H1 (cell line): ENCODE results near the gene FGB. TPM values are rescaled to one million over a fixed set of nuclear protein-coding genes. Genes with fewer than 3 reads are reported as not detected.

Experiments used
- CTCF ChIA-PET: fragments of 300-600 bp; sonication (Branson Sonifier 250); formaldehyde crosslinking; loops from one replicate; lab custom pipeline; 2021; ENCODE audit not compliant: partially characterized antibody; lab: Charles Lee
- POLR2A ChIA-PET: fragments of 300-600 bp; sonication (Branson Sonifier 250); formaldehyde crosslinking; loops from one replicate; lab custom pipeline; 2021; ENCODE audit warnings: inconsistent platforms; ENCODE audit not compliant: partially characterized antibody; lab: Charles Lee
- DNase-seq, 2 experiments: peaks; one replicate each; pipeline versions ENCODE4 v3.0.0 to v3.0.0-alpha.2; 2010 to 2022; ENCODE audit warnings: low spot score in 2 of 2, low read depth in 1 of 2, mixed read lengths in 1 of 2
- FAIRE-seq: peaks from 2 replicates; lab custom pipeline; 2011; peaks lifted over from hg19 to GRCh38; lab: Jason Lieb, UNC
- H2AFZ ChIP-seq: 2 replicates; pipeline ENCODE4 v1.8.1; 2012; ENCODE audit warnings: low read length, inconsistent platforms
- H2AK5ac ChIP-seq: 2 replicates; pipeline ENCODE4 v1.6.1; 2013; ENCODE audit warnings: low read depth, low read length
- H2BK120ac ChIP-seq: replicated peaks from 2 replicates; pipeline ENCODE3; 2013; ENCODE audit warnings: low read depth, low read length, inconsistent platforms
- H2BK12ac ChIP-seq: 2 replicates; pipeline ENCODE4 v1.6.1; 2013; ENCODE audit warnings: low read depth, low read length
- H2BK15ac ChIP-seq: 2 replicates; pipeline ENCODE4 v1.6.1; 2013; ENCODE audit warnings: low read length
- H2BK20ac ChIP-seq: 2 replicates; pipeline ENCODE4 v1.6.1; 2013; ENCODE audit warnings: low read length
- H2BK5ac ChIP-seq: 2 replicates; pipeline ENCODE4 v1.6.1; 2013; ENCODE audit warnings: low read depth, low read length
- H3K14ac ChIP-seq: 2 replicates; pipeline ENCODE4 v1.6.1; 2013; ENCODE audit warnings: inconsistent platforms; ENCODE audit not compliant: insufficient read length
- H3K18ac ChIP-seq: 2 replicates; pipeline ENCODE4 v1.6.1; 2013; ENCODE audit warnings: low read length; ENCODE audit errors: extremely low read depth
- H3K23ac ChIP-seq: 2 replicates; pipeline ENCODE4 v1.6.1; 2013; ENCODE audit warnings: inconsistent platforms; ENCODE audit not compliant: insufficient read length
- H3K23me2 ChIP-seq: 2 replicates; pipeline ENCODE4 v1.6.1; 2013; ENCODE audit warnings: low read depth, low read length
- H3K27ac ChIP-seq: 2 replicates; pipeline ENCODE4 v1.6.1; 2011; ENCODE audit warnings: low read depth, low read length, inconsistent platforms
- H3K27me3 ChIP-seq, 4 experiments: replicated peaks in 1 of 4; 1 replicate in 1 of 4; 2 replicates in 3 of 4; pipeline versions ENCODE4 v1.6.1 to v1.8.1; 2011 to 2013; ENCODE audit warnings: low read length in 3 of 4, mild to moderate bottlenecking in 3 of 4, inconsistent platforms in 2 of 4, mixed read lengths in 2 of 4, moderate library complexity in 1 of 4; ENCODE audit not compliant: control insufficient read depth in 3 of 4, insufficient read depth in 3 of 4; ENCODE audit errors: extremely low read depth in 1 of 4
- H3K36me3 ChIP-seq, 4 experiments: 2 replicates each; pipeline versions ENCODE4 v1.6.1 to v1.8.1; 2011 to 2013; ENCODE audit warnings: mild to moderate bottlenecking in 4 of 4, low read length in 3 of 4, moderate library complexity in 2 of 4, control low read depth in 1 of 4, inconsistent platforms in 1 of 4; ENCODE audit not compliant: insufficient read depth in 4 of 4, control insufficient read depth in 2 of 4
- H3K4ac ChIP-seq: replicated peaks from 2 replicates; pipeline ENCODE3; 2013; ENCODE audit warnings: low read length, low read depth, mixed read lengths, inconsistent platforms; ENCODE audit not compliant: insufficient read length
- H3K4me1 ChIP-seq, 4 experiments: replicated peaks in 1 of 4; 1 replicate in 1 of 4; 2 replicates in 3 of 4; pipeline versions ENCODE4 v1.6.1 to v1.8.1; 2011 to 2013; ENCODE audit warnings: low read length in 3 of 4, inconsistent platforms in 2 of 4, mixed read lengths in 1 of 4; ENCODE audit not compliant: insufficient read depth in 4 of 4, control insufficient read depth in 3 of 4
- H3K4me2 ChIP-seq, 2 experiments: 2 replicates each; pipeline versions ENCODE4 v1.6.1 to v1.8.1; 2011 to 2013; ENCODE audit warnings: low read depth in 2 of 2, low read length in 2 of 2, control low read depth in 1 of 2, inconsistent platforms in 1 of 2, mild to moderate bottlenecking in 1 of 2; ENCODE audit not compliant: insufficient read depth in 1 of 2
- H3K4me3 ChIP-seq, 4 experiments: fragments of 200-600, 300-600 bp in 1 of 4; sonication (generic), shearing (Covaris generic), sonication (Bioruptor Twin) in 1 of 4; 2 replicates each; pipeline versions ENCODE4 v1.5.1 to v1.8.1; 2011 to 2016; ENCODE audit warnings: low read length in 4 of 4, low read depth in 3 of 4, control low read depth in 2 of 4, inconsistent platforms in 2 of 4, mild to moderate bottlenecking in 2 of 4, mixed read lengths in 1 of 4, moderate library complexity in 1 of 4; ENCODE audit not compliant: insufficient read depth in 2 of 4; ENCODE audit errors: extremely low read depth in 1 of 4
- H3K56ac ChIP-seq: replicated peaks from 2 replicates; pipeline ENCODE3; 2013; ENCODE audit warnings: low read depth, mild to moderate bottlenecking, mixed read lengths, low read length, inconsistent platforms; ENCODE audit not compliant: insufficient read length
- H3K79me1 ChIP-seq: 2 replicates; pipeline ENCODE4 v1.6.1; 2013; ENCODE audit warnings: low read depth, low read length, control low read depth
- H3K79me2 ChIP-seq, 2 experiments: 2 replicates each; pipeline versions ENCODE4 v1.6.1 to v1.8.1; 2012 to 2013; ENCODE audit warnings: low read length in 2 of 2, mild to moderate bottlenecking in 2 of 2, inconsistent platforms in 1 of 2; ENCODE audit not compliant: insufficient read depth in 2 of 2, control insufficient read depth in 1 of 2
- H3K9ac ChIP-seq, 4 experiments: replicated peaks in 1 of 4; 1 replicate in 1 of 4; 2 replicates in 3 of 4; pipeline versions ENCODE4 v1.6.1 to v1.8.1; 2011 to 2013; ENCODE audit warnings: low read depth in 3 of 4, low read length in 3 of 4, control low read depth in 2 of 4, mild to moderate bottlenecking in 2 of 4, moderate library complexity in 2 of 4, inconsistent platforms in 1 of 4; ENCODE audit errors: extremely low read depth in 1 of 4
- H3K9me3 ChIP-seq, 2 experiments: 2 replicates each; pipeline versions ENCODE4 v1.6.1 to v1.8.1; 2012 to 2013; ENCODE audit warnings: mild to moderate bottlenecking in 2 of 2, moderate library complexity in 2 of 2, control low read depth in 1 of 2, inconsistent platforms in 1 of 2, low read depth in 1 of 2, low read length in 1 of 2, mixed read lengths in 1 of 2; ENCODE audit not compliant: insufficient read depth in 2 of 2
- H4K20me1 ChIP-seq, 2 experiments: replicated peaks in 1 of 2; 2 replicates each; pipeline versions ENCODE3 to v1.8.1; 2011 to 2013; ENCODE audit warnings: inconsistent platforms in 2 of 2, low read length in 2 of 2, mild to moderate bottlenecking in 1 of 2; ENCODE audit not compliant: insufficient read depth in 2 of 2, control insufficient read depth in 1 of 2
- H4K5ac ChIP-seq: 2 replicates; pipeline ENCODE4 v1.6.1; 2013; ENCODE audit warnings: low read length, low read depth, mixed read lengths, inconsistent platforms; ENCODE audit not compliant: insufficient read length
- H4K8ac ChIP-seq: 2 replicates; pipeline ENCODE4 v1.8.0; 2013; ENCODE audit warnings: mild to moderate bottlenecking, moderate library complexity, low read length, inconsistent platforms; ENCODE audit not compliant: insufficient read depth; ENCODE audit errors: extremely low read depth
- H4K91ac ChIP-seq: replicated peaks from 2 replicates; pipeline ENCODE3; 2013; ENCODE audit warnings: low read length, mixed read lengths, inconsistent platforms; ENCODE audit not compliant: insufficient read length
- BACH1 ChIP-seq: IDR thresholded peaks from 2 replicates; pipeline ENCODE4 v1.6.1; 2012; ENCODE audit warnings: low read length, improper control_type of control experiment
- CBX8 ChIP-seq: fragments of 300-800, 300-1000 bp; sonication (generic); IDR thresholded peaks from 2 replicates; pipeline ENCODE4 v1.7.1; 2016; ENCODE audit warnings: low read depth, low read length, borderline replicate concordance
- CHD1 ChIP-seq: IDR thresholded peaks from 2 replicates; pipeline ENCODE4 v1.6.1; 2012; ENCODE audit warnings: low read depth, low read length, improper control_type of control experiment
- CREB1 ChIP-seq: IDR thresholded peaks from 2 replicates; pipeline ENCODE4 v1.6.1; 2012; ENCODE audit warnings: inconsistent platforms
- KDM4A ChIP-seq: IDR thresholded peaks from one replicate; pipeline ENCODE4 v1.7.1; 2012; ENCODE audit warnings: low read depth, mild to moderate bottlenecking, moderate library complexity, low read length, inconsistent platforms; ENCODE audit not compliant: severe bottlenecking
- MAFK ChIP-seq: IDR thresholded peaks from 2 replicates; pipeline ENCODE4 v1.6.1; 2012; ENCODE audit warnings: low read depth, mild to moderate bottlenecking, improper control_type of control experiment, low read length
- NRF1 ChIP-seq: IDR thresholded peaks from 2 replicates; pipeline ENCODE4 v1.6.1; 2011; ENCODE audit warnings: mild to moderate bottlenecking, low read depth, low read length, improper control_type of control experiment
- POLR2A ChIP-seq, 2 experiments: IDR thresholded peaks; 1 replicate in 1 of 2; 2 replicates in 1 of 2; pipeline ENCODE4 v1.6.1; 2011; ENCODE audit warnings: low read depth in 2 of 2, low read length in 2 of 2, mild to moderate bottlenecking in 2 of 2; ENCODE audit errors: control extremely low read depth in 1 of 2
- POLR2AphosphoS5 ChIP-seq: IDR thresholded peaks from 2 replicates; pipeline ENCODE4 v1.6.1; 2011; ENCODE audit warnings: low read depth, low read length
- RAD21 ChIP-seq, 2 experiments: IDR thresholded peaks in 1 of 2; conservative IDR thresholded peaks in 1 of 2; 2 replicates each; pipeline ENCODE4 v1.6.1; 2011; ENCODE audit warnings: low read depth in 2 of 2, low read length in 2 of 2, improper control_type of control experiment in 1 of 2, inconsistent platforms in 1 of 2, mild to moderate bottlenecking in 1 of 2, moderate library complexity in 1 of 2
- RFX5 ChIP-seq: IDR thresholded peaks from 2 replicates; pipeline ENCODE4 v1.6.1; 2011; ENCODE audit warnings: low read depth, low read length, improper control_type of control experiment, borderline replicate concordance
- SIRT6 ChIP-seq: IDR thresholded peaks from one replicate; pipeline ENCODE4 v1.7.1; 2012; ENCODE audit warnings: low read length, inconsistent platforms
- SIX5 ChIP-seq: IDR thresholded peaks from 2 replicates; pipeline ENCODE4 v1.6.1; 2011; ENCODE audit warnings: mild to moderate bottlenecking, low read depth, low read length
- WGBS, 2 experiments: shearing (Covaris generic) in 1 of 2; methylation state at CpG; one replicate each; pipeline versions ENCODE4 v1.1.6 to v1.1.7; 2013 to 2015; ENCODE audit warnings: low lambda C conversion rate in 2 of 2, mixed read lengths in 2 of 2, inconsistent platforms in 1 of 2, low coverage in 1 of 2, missing lambda C conversion rate in 1 of 2; ENCODE audit not compliant: insufficient replicate concordance in 2 of 2, insufficient coverage in 1 of 2, insufficient read length in 1 of 2; ENCODE audit errors: extremely low coverage in 1 of 2, missing lambda C conversion rate in 1 of 2; 5-methylcytosine and 5-hydroxymethylcytosine counted together
- polyA plus RNA-seq, 7 experiments: library from polyadenylated mRNA; depleted of rRNA in 3 of 7; stranded (reverse) in 5 of 7; unstranded in 2 of 7; fragments of >200 nt in 5 of 7; fragments of 200-250 nt in 2 of 7; gene quantifications; 1 replicate in 5 of 7; 2 replicates in 1 of 7; 4 replicates in 1 of 7; pipeline versions ENCODE4 v1.2.1 to v1.2.3, GENCODE V29; 2011 to 2013; ENCODE audit warnings: missing spikeins in 2 of 7, mixed read lengths in 2 of 7
- total RNA-seq: library from RNA; stranded (reverse); fragmentation: NEBNext Ultra II Directional; extraction: Animal tissue kit (Norgen Biotek cat#: 25700); gene quantifications from 2 replicates; pipeline ENCODE4 v1.2.1, GENCODE V29; 2021
- TF ChIP-seq, protein P1 (sequence below), 3 experiments: IDR thresholded peaks; 1 replicate in 2 of 3; 2 replicates in 1 of 3; pipeline versions ENCODE4 v1.5.1 to v1.6.1; 2011; ENCODE audit warnings: low read length in 3 of 3, mild to moderate bottlenecking in 3 of 3, inconsistent platforms in 2 of 3, low read depth in 1 of 3, moderate library complexity in 1 of 3; ENCODE audit not compliant: insufficient read depth in 1 of 3; ENCODE audit errors: control extremely low read depth in 1 of 3

The FGB gene
- total and polyA plus RNA-seq, 2 of the 8 experiments (the other 6 are each of a cell fraction or from before 2014, with no cell fraction given), result not detected

DNA sequence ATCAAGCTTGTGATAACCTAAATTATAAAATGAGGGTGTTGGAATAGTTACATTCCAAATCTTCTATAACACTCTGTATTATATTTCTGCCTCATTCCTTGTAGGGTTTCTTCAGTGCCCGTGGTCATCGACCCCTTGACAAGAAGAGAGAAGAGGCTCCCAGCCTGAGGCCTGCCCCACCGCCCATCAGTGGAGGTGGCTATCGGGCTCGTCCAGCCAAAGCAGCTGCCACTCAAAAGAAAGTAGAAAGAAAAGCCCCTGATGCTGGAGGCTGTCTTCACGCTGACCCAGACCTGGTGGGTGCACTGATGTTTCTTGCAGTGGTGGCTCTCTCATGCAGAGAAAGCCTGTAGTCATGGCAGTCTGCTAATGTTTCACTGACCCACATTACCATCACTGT lies 2.9 kb downstream of the FGB start:
- no peak overlapping the region for H2BK12ac ChIP-seq
- H2BK120ac ChIP-seq, result no peak overlapping the region
- no peak overlapping the region for H3K14ac ChIP-seq
- WGBS, 2 experiments, result 88% methylated on average over 6 of the region's 6 CpGs; no CpG with 5 or more reads in 1 of the 2 experiments
- no peak overlapping the region for H2AK5ac ChIP-seq
- H4K20me1 ChIP-seq, result no peaks in the 10 kb centered on the region
- H4K91ac ChIP-seq, result no peak overlapping the region
- H2AFZ ChIP-seq, result no peak overlapping the region
- DNase-seq (no peak), FAIRE-seq (no peak)
- H3K36me3 ChIP-seq, result no peaks in the 10 kb centered on the region
- ChIA-PET CTCF (interaction anchor here (0.7 to 6.7 kb wide), 8 partner anchors 9 to 59 kb away, joined by 3 to 47 read pairs (median 4); partner anchors contain the start of gene PLRG1), POLR2A (no interaction called here)
- no peaks in the 10 kb centered on the region for H3K79me1 ChIP-seq
- no peak overlapping the region for H3K27ac ChIP-seq
- H2BK15ac ChIP-seq, result no peak overlapping the region
- no peak overlapping the region for H3K4ac ChIP-seq
- H3K23me2 ChIP-seq, result no peaks in the 10 kb centered on the region
- no peak overlapping the region for H3K18ac ChIP-seq
- no peak overlapping the region for H4K8ac ChIP-seq
- no peak overlapping the region for H4K5ac ChIP-seq
- no peak overlapping the region for H3K23ac ChIP-seq
- H2BK20ac ChIP-seq, result no peak overlapping the region
- no peaks in the 10 kb centered on the region for H3K27me3 ChIP-seq
- H3K79me2 ChIP-seq, result no peaks in the 10 kb centered on the region
- no peaks in the 10 kb centered on the region for H3K9me3 ChIP-seq
- no peak overlapping the region for H2BK5ac ChIP-seq
- no peak overlapping the region for H3K4me3 ChIP-seq
- no peaks in the 10 kb centered on the region for H3K4me1 ChIP-seq
- no peak overlapping the region for H3K56ac ChIP-seq
- no peak overlapping the region for H3K9ac ChIP-seq
- H3K4me2 ChIP-seq, result no peak overlapping the region
- no peak for TF ChIP-seq RFX5
- no peak for TF ChIP-seq POLR2AphosphoS5
- TF ChIP-seq NRF1, result no peak
- no peak for TF ChIP-seq KDM4A
- no peak for TF ChIP-seq SIX5
- no peak for TF ChIP-seq RAD21 (IDR thresholded peaks at IDR 0.05 in 1 of 2, conservative IDR thresholded peaks at IDR 0.05 in 1 of 2; ENCODE audit: low read depth in 2 of 2, low read length in 2 of 2)
- TF ChIP-seq SIRT6, result no peak
- no peak for TF ChIP-seq BACH1
- no peak for TF ChIP-seq POLR2A (IDR thresholded peaks at IDR 0.05; ENCODE audit: control extremely low read depth in 1 of 2, low read depth in 2 of 2, low read length in 2 of 2)
- TF ChIP-seq MAFK, result no peak
- TF ChIP-seq, protein P1, sequence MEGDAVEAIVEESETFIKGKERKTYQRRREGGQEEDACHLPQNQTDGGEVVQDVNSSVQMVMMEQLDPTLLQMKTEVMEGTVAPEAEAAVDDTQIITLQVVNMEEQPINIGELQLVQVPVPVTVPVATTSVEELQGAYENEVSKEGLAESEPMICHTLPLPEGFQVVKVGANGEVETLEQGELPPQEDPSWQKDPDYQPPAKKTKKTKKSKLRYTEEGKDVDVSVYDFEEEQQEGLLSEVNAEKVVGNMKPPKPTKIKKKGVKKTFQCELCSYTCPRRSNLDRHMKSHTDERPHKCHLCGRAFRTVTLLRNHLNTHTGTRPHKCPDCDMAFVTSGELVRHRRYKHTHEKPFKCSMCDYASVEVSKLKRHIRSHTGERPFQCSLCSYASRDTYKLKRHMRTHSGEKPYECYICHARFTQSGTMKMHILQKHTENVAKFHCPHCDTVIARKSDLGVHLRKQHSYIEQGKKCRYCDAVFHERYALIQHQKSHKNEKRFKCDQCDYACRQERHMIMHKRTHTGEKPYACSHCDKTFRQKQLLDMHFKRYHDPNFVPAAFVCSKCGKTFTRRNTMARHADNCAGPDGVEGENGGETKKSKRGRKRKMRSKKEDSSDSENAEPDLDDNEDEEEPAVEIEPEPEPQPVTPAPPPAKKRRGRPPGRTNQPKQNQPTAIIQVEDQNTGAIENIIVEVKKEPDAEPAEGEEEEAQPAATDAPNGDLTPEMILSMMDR (IDR thresholded peaks at IDR 0.05; ENCODE audit: control extremely low read depth in 1 of 3, insufficient read depth in 1 of 3, low read depth in 1 of 3, low read length in 3 of 3), result no peak
- TF ChIP-seq CBX8, result no peak
- no peak for TF ChIP-seq CHD1
- no peak for TF ChIP-seq CREB1
